Skeletal muscle tissue (tissue), 4 donors: Measurements from ENCODE around the gene PLVAP. TPM values are rescaled to one million over a fixed set of nuclear protein-coding genes. Genes with fewer than 3 reads are reported as not detected.

Experiments used
- H3K27ac ChIP-seq: one replicate; pipeline ENCODE4 v1.7.0; 2013; ENCODE audit warnings: mild to moderate bottlenecking, low read depth, low read length, inconsistent platforms
- H3K27me3 ChIP-seq, 3 donors: one replicate each; pipeline ENCODE4 v1.7.0; 2013; ENCODE audit warnings: low read length in 3 of 3; ENCODE audit not compliant: control insufficient read depth in 3 of 3, insufficient read depth in 3 of 3
- H3K36me3 ChIP-seq, 3 donors: one replicate each; pipeline ENCODE4 v1.7.0; 2013; ENCODE audit warnings: low read length in 3 of 3; ENCODE audit not compliant: control insufficient read depth in 3 of 3, insufficient read depth in 3 of 3
- H3K4me1 ChIP-seq, 3 donors: one replicate each; pipeline ENCODE4 v1.7.0; 2013; ENCODE audit warnings: low read length in 3 of 3, mild to moderate bottlenecking in 3 of 3; ENCODE audit not compliant: control insufficient read depth in 3 of 3, insufficient read depth in 3 of 3
- H3K4me3 ChIP-seq, 3 donors: one replicate each; pipeline ENCODE4 v1.7.0; 2013; ENCODE audit warnings: low read length in 3 of 3
- H3K9ac ChIP-seq, 3 donors: one replicate each; pipeline ENCODE4 v1.7.0; 2013; ENCODE audit warnings: low read length in 3 of 3, mild to moderate bottlenecking in 3 of 3, moderate library complexity in 2 of 3, low read depth in 1 of 3
- H3K9me3 ChIP-seq, 3 donors: one replicate each; pipeline ENCODE4 v1.7.0; 2013; ENCODE audit warnings: low read length in 3 of 3; ENCODE audit not compliant: control insufficient read depth in 3 of 3
- total RNA-seq: library from RNA; depleted of rRNA; stranded (reverse); fragments of >200 nt; gene quantifications from one replicate; pipeline ENCODE4 v1.2.3, GENCODE V29; 2014
- donor health status: Osteomylitis.

Gene PLVAP
- 12.5 TPM for total RNA-seq

- peak within 1 kb of the TSS in 2 of 3 donors; percentile 25 to 43 for H3K9ac ChIP-seq
- H3K4me3 ChIP-seq: peak within 1 kb of the TSS; percentile 43 to 59 (median 56)
- peak within 1 kb of the TSS; percentile 23 for H3K27ac ChIP-seq
- no peaks in the 10 kb centered on the region for H3K9me3 ChIP-seq
- no peaks in the 10 kb centered on the region for H3K36me3 ChIP-seq
- H3K4me1 ChIP-seq: peaks cover 7 to 28% (median 22%) of the 10 kb centered on the region in 3 donors
- H3K27me3 ChIP-seq: no peaks in the 10 kb centered on the region
These were observed at the start of gene PLVAP for GRCh38 chr19:17376935-17377600. TSS of gene PLVAP (minus strand) at chr19:17377342. CDS start at chr19:17377288, 54 bp downstream.

GRCh38 chr19:17424743-17425365 lies 47.7 kb upstream of the PLVAP start:
- H3K27ac ChIP-seq: no peak overlapping the region
- H3K4me1 ChIP-seq: peaks cover 9% of the 10 kb centered on the region in 3 donors
- peaks cover 6 to 12% (median 7%) of the 10 kb centered on the region in 3 donors for H3K36me3 ChIP-seq
- H3K9ac ChIP-seq: no peak overlapping the region
- H3K4me3 ChIP-seq: no peak overlapping the region
- H3K27me3 ChIP-seq: no peaks in the 10 kb centered on the region
- no peaks in the 10 kb centered on the region for H3K9me3 ChIP-seq

- Histone ChIP-seq H3K36me3 (peaks cover 6 to 12% (median 7%) of the 10 kb centered on the region in 3 donors), H3K4me3 (no peak overlapping the region), H3K27me3 (no peaks in the 10 kb centered on the region), H3K27ac (no peak overlapping the region), H3K9ac (no peak overlapping the region), H3K4me1 (peaks cover 11 to 14% (median 12%) of the 10 kb centered on the region in 3 donors), H3K9me3 (no peaks in the 10 kb centered on the region)
These were observed 46.5 kb upstream of the PLVAP start for GRCh38 chr19:17423429-17424208.

- Histone ChIP-seq H3K9ac (no peak overlapping the region), H3K36me3 (peaks cover 6 to 12% (median 7%) of the 10 kb centered on the region in 3 donors), H3K4me3 (no peak overlapping the region), H3K27me3 (no peaks in the 10 kb centered on the region), H3K4me1 (peaks cover 11 to 14% (median 12%) of the 10 kb centered on the region in 3 donors), H3K27ac (no peak overlapping the region), H3K9me3 (no peaks in the 10 kb centered on the region)
These were observed 44.8 kb upstream of the PLVAP start for GRCh38 chr19:17421942-17422341.

GRCh38 chr19:17420475-17420924 lies 43.4 kb upstream of the PLVAP start:
- H3K27ac ChIP-seq: no peak overlapping the region
- H3K9ac ChIP-seq: peak overlapping the region; percentile 30 to 62 (median 57)
- H3K4me3 ChIP-seq: peak overlapping the region; percentile 72 to 84 (median 79)
- peaks cover 11 to 14% (median 12%) of the 10 kb centered on the region in 3 donors for H3K4me1 ChIP-seq
- peaks cover 0 to 5% (median 4%) of the 10 kb centered on the region in 3 donors for H3K27me3 ChIP-seq
- peaks cover 6 to 12% (median 7%) of the 10 kb centered on the region in 3 donors for H3K36me3 ChIP-seq
- no peaks in the 10 kb centered on the region for H3K9me3 ChIP-seq

DNA sequence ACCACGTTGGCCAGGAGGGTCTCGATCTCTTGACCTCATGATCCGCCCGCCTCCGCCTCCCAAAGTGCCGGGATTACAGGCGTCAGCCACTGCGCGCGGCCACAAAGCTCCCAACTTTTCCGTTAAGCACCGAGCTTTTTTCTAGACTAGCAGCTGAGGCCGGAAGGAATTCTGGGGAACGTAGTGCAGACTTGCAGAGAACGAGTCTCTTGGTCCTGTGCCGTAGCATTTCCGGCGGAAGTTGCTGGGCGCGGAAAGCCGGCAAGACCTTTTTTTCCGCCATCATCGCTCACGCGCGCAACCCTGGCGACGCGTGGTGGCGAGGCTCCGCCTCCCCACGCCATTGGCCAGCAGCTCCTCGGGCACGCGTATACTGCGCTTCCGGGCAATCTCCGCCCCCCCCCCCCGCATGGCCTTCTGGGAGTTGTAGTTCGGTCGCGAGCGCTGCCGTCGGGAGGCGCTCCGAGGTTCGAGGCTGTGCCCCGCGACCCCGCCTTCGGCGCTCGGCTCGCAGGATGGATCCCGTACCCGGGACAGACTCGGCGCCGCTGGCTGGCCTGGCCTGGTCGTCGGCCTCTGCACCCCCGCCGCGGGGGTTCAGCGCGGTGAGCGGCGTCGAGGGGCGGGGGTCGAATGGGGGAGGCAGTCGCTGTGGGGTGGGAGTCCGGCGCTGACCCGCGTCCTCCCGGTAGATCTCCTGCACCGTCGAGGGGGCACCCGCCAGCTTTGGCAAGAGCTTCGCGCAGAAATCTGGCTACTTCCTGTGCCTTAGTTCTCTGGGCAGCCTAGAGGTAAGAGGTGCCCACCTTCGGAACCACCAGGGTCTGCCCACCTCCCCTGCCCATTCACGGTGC lies 42.7 kb upstream of the PLVAP start, which contains the start of gene MVB12A:
TSS of gene MVB12A (plus strand) at position 427 of the 854 bp plus-strand sequence. CDS start at position 516, 89 bp downstream.
- peak within 1 kb of the TSS; percentile 79 for H3K27ac ChIP-seq
- H3K4me3 ChIP-seq: peak within 1 kb of the TSS; percentile 80 to 84 (median 81)
- H3K9me3 ChIP-seq: no peaks in the 10 kb centered on the region
- peaks cover 11 to 14% (median 12%) of the 10 kb centered on the region in 3 donors for H3K4me1 ChIP-seq
- peak within 1 kb of the TSS; percentile 57 to 78 (median 75) for H3K9ac ChIP-seq
- H3K27me3 ChIP-seq: peaks cover 0 to 5% (median 4%) of the 10 kb centered on the region in 3 donors
- H3K36me3 ChIP-seq: peaks cover 6 to 12% (median 7%) of the 10 kb centered on the region in 3 donors

- peak overlapping the region; percentile 67 to 81 (median 80) for H3K4me3 ChIP-seq
- H3K27ac ChIP-seq: peak overlapping the region; percentile 79
- H3K36me3 ChIP-seq: peaks cover 6 to 12% (median 7%) of the 10 kb centered on the region in 3 donors
- H3K9me3 ChIP-seq: no peaks in the 10 kb centered on the region
- H3K9ac ChIP-seq: peak overlapping the region; percentile 57 to 78 (median 75)
- peaks cover 0 to 7% (median 4%) of the 10 kb centered on the region in 3 donors for H3K27me3 ChIP-seq
- peaks cover 11 to 14% (median 12%) of the 10 kb centered on the region in 3 donors for H3K4me1 ChIP-seq
These were observed 42.0 kb upstream of the PLVAP start for GRCh38 chr19:17419154-17419620.

GRCh38 chr19:17418710-17419109 lies 41.6 kb upstream of the PLVAP start:
- Histone ChIP-seq H3K9me3 (no peaks in the 10 kb centered on the region), H3K27ac (no peak overlapping the region), H3K4me3 (peak overlapping the region in 1 of 3 donors; percentile 67), H3K9ac (no peak overlapping the region), H3K4me1 (peaks cover 11 to 14% (median 14%) of the 10 kb centered on the region in 3 donors), H3K36me3 (peaks cover 3 to 9% (median 3%) of the 10 kb centered on the region in 3 donors), H3K27me3 (peaks cover 1 to 10% (median 4%) of the 10 kb centered on the region in 3 donors)

DNA sequence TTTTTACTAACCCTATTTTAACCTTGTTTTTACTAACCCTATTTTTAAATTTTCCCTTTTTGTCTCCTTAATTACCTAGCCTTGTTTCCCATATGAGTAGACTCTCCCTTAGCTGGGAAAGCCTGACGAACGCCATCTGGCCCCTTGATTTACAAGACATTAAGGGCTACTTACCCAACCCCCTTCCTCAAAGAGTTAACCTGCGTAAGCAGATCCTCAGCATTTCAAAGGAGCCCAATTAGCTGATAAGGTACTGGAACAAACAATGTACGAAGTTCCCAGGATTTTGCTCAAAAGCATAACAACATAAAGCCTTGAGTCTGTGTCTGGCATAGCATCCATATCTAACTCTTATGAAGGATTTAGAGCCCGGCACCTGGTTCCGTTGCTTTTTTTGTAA lies 38.0 kb upstream of the PLVAP start:
- H3K9ac ChIP-seq: no peak overlapping the region
- H3K9me3 ChIP-seq: no peaks in the 10 kb centered on the region
- peaks cover 4 to 14% (median 7%) of the 10 kb centered on the region in 3 donors for H3K4me1 ChIP-seq
- peaks cover 4 to 17% (median 4%) of the 10 kb centered on the region in 3 donors for H3K27me3 ChIP-seq
- H3K4me3 ChIP-seq: no peak overlapping the region
- no peaks in the 10 kb centered on the region for H3K36me3 ChIP-seq
- H3K27ac ChIP-seq: no peak overlapping the region
